Neural progenitor cell (in vitro differentiated cells): ENCODE results near the gene CD99. TPM values are rescaled to one million over a fixed set of nuclear protein-coding genes. Genes with fewer than 3 reads are reported as not detected.
A peak's percentile ranks its signal among the peaks of the same experiment; 100 is the strongest.
"Not testable (repeated sequence)": the region's sequence is repeated elsewhere in the genome, so short reads cannot be mapped to it uniquely, and the experiment has no call there.

Source experiments
- DNase-seq: peaks from one replicate; pipeline ENCODE4 v3.0.0-alpha.2; 2016; ENCODE audit warnings: low spot score
- H2AFZ ChIP-seq: fragments of 200-600 bp; sonication (generic); replicated peaks from 2 replicates; pipeline ENCODE4 v1.6.1; 2016; ENCODE audit warnings: antibody characterized with exemption
- H3F3A ChIP-seq: fragments of 200-600 bp; sonication (generic); 2 replicates; pipeline ENCODE4 v1.6.1; 2016; ENCODE audit warnings: antibody characterized with exemption, low read depth
- H3K27ac ChIP-seq: fragments of 200-600 bp; sonication (generic); 2 replicates; pipeline ENCODE4 v1.5.1; 2016; ENCODE audit warnings: mild to moderate bottlenecking
- H3K27me3 ChIP-seq: fragments of 200-600 bp; sonication (generic); 2 replicates; pipeline ENCODE4 v1.6.1; 2016; ENCODE audit warnings: mild to moderate bottlenecking, moderate library complexity
- H3K36me3 ChIP-seq: fragments of 200-600 bp; sonication (generic); 2 replicates; pipeline ENCODE4 v1.5.1; 2016
- H3K4me1 ChIP-seq: fragments of 200-600 bp; sonication (generic); 2 replicates; pipeline ENCODE4 v1.6.1; 2016; ENCODE audit warnings: mixed run types
- H3K4me2 ChIP-seq: fragments of 200-600 bp; sonication (generic); 2 replicates; pipeline ENCODE4 v1.6.1; 2016
- H3K4me3 ChIP-seq: fragments of 200-600 bp; sonication (generic); 2 replicates; pipeline ENCODE4 v1.5.1; 2016
- H3K79me2 ChIP-seq: fragments of 200-600 bp; sonication (generic); 2 replicates; pipeline ENCODE4 v1.6.1; 2016; ENCODE audit warnings: low read depth
- H3K9ac ChIP-seq: fragments of 200-600 bp; sonication (generic); 2 replicates; pipeline ENCODE4 v1.6.1; 2016
- H3K9me3 ChIP-seq: fragments of 200-600 bp; sonication (generic); 2 replicates; pipeline ENCODE4 v1.5.1; 2016; ENCODE audit warnings: low read depth
- H4K20me1 ChIP-seq: fragments of 200-600 bp; sonication (generic); 2 replicates; pipeline ENCODE4 v1.6.1; 2016; ENCODE audit warnings: low read depth
- H3K27ac Mint-ChIP-seq: 3 replicates; pipeline ENCODE4 v1.8.0; 2021; ENCODE audit warnings: mixed read lengths
- H3K27me3 Mint-ChIP-seq: 2 replicates; pipeline ENCODE4 v1.8.0; 2022; ENCODE audit warnings: low read depth, mild to moderate bottlenecking, inconsistent platforms, moderate library complexity, mixed read lengths; ENCODE audit not compliant: insufficient read depth
- H3K36me3 Mint-ChIP-seq: 3 replicates; pipeline ENCODE4 v1.8.0; 2021; ENCODE audit warnings: mixed read lengths
- H3K4me1 Mint-ChIP-seq: 3 replicates; pipeline ENCODE4 v1.8.0; 2021; ENCODE audit warnings: mixed read lengths
- H3K4me3 Mint-ChIP-seq: 3 replicates; pipeline ENCODE4 v1.8.0; 2021; ENCODE audit warnings: mild to moderate bottlenecking, moderate library complexity, mixed read lengths
- H3K9me3 Mint-ChIP-seq: 3 replicates; pipeline ENCODE4 v1.8.0; 2020; ENCODE audit warnings: mixed read lengths
- CTCF ChIP-seq: fragments of 200-600 bp; sonication (generic); IDR thresholded peaks from 2 replicates; pipeline ENCODE4 v1.5.1; 2017; ENCODE audit warnings: antibody characterized with exemption, mild to moderate bottlenecking
- EZH2 ChIP-seq: fragments of 200-600 bp; sonication (generic); IDR thresholded peaks from 2 replicates; pipeline ENCODE4 v1.6.1; 2017; ENCODE audit warnings: antibody characterized with exemption, mild to moderate bottlenecking, moderate library complexity
- EZH2phosphoT487 ChIP-seq: fragments of 200-600 bp; sonication (generic); IDR thresholded peaks from 2 replicates; pipeline ENCODE4 v1.6.1; 2017; ENCODE audit warnings: antibody characterized with exemption
- total RNA-seq: library from RNA; depleted of rRNA; stranded (reverse); fragments of >200 nt; gene quantifications from 2 replicates; pipeline ENCODE4 v1.2.3, GENCODE V29; 2015; ENCODE audit warnings: low replicate concordance

CD99 gene
- total RNA-seq, 1 donor from 2014 or later: 81.8 TPM

DNA sequence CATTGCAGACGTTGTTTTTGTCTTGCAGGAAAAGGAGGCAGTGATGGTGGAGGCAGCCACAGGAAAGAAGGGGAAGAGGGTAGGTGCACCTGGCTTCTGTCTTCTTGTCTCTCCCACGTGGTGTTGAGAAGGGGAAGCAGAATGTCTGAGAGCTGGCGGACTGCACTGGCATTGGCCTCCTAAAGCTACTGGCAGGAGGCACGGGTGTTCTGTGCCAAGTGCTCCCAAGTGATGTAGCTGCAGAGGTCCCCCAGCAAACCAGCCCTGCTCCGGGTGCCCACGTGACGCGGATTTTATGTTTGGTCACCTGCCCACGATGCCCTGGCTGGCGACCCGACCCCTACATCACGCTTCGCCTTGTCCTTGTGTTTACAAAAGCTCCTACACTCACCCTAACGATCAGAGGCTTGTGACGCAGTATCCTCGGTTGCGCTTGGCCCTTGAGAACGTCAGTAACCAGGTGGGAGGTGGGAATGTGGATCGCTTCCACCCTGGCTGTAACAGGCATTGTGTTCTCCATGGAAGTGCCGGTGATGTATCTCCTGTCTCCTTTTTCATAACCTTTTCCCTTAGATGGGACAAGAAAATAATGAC, 32.3 kb downstream of the CD99 start:
- TF ChIP-seq EZH2 (no peak), CTCF (no peak), EZH2phosphoT487 (no peak)
- H4K20me1 ChIP-seq: no peaks in the 10 kb centered on the region
- Mint-ChIP-seq H3K4me1 (no peaks in the 10 kb centered on the region), H3K36me3 (peaks cover 41% of the 10 kb centered on the region), H3K9me3 (no peaks in the 10 kb centered on the region), H3K4me3 (no peak overlapping the region), H3K27me3 (no peaks in the 10 kb centered on the region), H3K27ac (no peak overlapping the region)
- no peaks in the 10 kb centered on the region for H3K27me3 ChIP-seq
- H3K36me3 ChIP-seq: no peaks in the 10 kb centered on the region
- DNase-seq: no peak
- no peaks in the 10 kb centered on the region for H3K4me1 ChIP-seq
- no peak overlapping the region for H3K27ac ChIP-seq
- H3F3A ChIP-seq: no peaks in the 10 kb centered on the region
- no peak overlapping the region for H3K4me3 ChIP-seq
- H3K79me2 ChIP-seq: no peaks in the 10 kb centered on the region
- H3K9me3 ChIP-seq: no peaks in the 10 kb centered on the region
- no peak overlapping the region for H3K9ac ChIP-seq
- H2AFZ ChIP-seq: no peak overlapping the region
- no peak overlapping the region for H3K4me2 ChIP-seq

DNA sequence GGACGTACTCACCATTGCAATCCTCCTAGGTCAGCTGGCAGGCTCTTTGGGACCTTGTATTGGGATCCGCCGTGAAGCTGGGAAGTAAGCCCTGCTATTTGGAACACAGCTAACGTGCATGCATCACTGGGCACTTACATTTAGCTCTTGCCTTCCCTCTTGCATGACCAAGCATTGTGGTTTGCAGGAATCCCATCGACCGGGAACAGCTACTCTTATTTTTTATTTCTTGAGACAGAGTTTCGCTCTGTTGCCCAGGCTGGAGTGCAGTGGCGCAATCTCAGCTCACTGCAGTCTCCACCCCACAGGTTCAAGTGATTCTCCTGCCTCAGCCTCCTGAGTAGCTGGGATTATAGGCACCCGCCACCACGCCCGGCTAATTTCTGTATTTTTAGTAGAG, 36.2 kb downstream of the CD99 start:
- H3K27ac ChIP-seq, H3F3A ChIP-seq, H3K9me3 Mint-ChIP-seq, H3K27ac Mint-ChIP-seq, H3K4me1 ChIP-seq, H3K4me3 Mint-ChIP-seq, H3K4me1 Mint-ChIP-seq, H3K9me3 ChIP-seq, H2AFZ ChIP-seq, H3K4me2 ChIP-seq, H3K9ac ChIP-seq, H3K27me3 Mint-ChIP-seq, H3K27me3 ChIP-seq, H3K36me3 ChIP-seq, H3K4me3 ChIP-seq, H4K20me1 ChIP-seq, H3K79me2 ChIP-seq: not testable (repeated sequence)
- peaks cover 42% of the 10 kb centered on the region for H3K36me3 Mint-ChIP-seq
- DNase-seq: peak; percentile 18

GRCh38 chrX:2732076-2732475, 41.0 kb downstream of the CD99 start:
- no peaks in the 10 kb centered on the region for H3K27me3 ChIP-seq
- H3K9me3 ChIP-seq: no peaks in the 10 kb centered on the region
- no peaks in the 10 kb centered on the region for H4K20me1 ChIP-seq
- no peaks in the 10 kb centered on the region for H3K36me3 ChIP-seq
- no peaks in the 10 kb centered on the region for H3K79me2 ChIP-seq
- H3F3A ChIP-seq: no peaks in the 10 kb centered on the region
- no peak overlapping the region for H2AFZ ChIP-seq
- no peak overlapping the region for H3K4me2 ChIP-seq
- H3K4me1 Mint-ChIP-seq: no peaks in the 10 kb centered on the region
- peaks cover 52% of the 10 kb centered on the region for H3K36me3 Mint-ChIP-seq
- no peak overlapping the region for H3K27ac ChIP-seq
- no peak overlapping the region for H3K4me3 ChIP-seq
- no peak overlapping the region for H3K4me3 Mint-ChIP-seq
- H3K27ac Mint-ChIP-seq: no peak overlapping the region
- no peaks in the 10 kb centered on the region for H3K27me3 Mint-ChIP-seq
- no peak overlapping the region for H3K9ac ChIP-seq
- no peak for DNase-seq
- TF ChIP-seq CTCF (no peak), EZH2 (no peak), EZH2phosphoT487 (no peak)
- H3K4me1 ChIP-seq: no peaks in the 10 kb centered on the region
- peaks cover 12% of the 10 kb centered on the region for H3K9me3 Mint-ChIP-seq

DNA sequence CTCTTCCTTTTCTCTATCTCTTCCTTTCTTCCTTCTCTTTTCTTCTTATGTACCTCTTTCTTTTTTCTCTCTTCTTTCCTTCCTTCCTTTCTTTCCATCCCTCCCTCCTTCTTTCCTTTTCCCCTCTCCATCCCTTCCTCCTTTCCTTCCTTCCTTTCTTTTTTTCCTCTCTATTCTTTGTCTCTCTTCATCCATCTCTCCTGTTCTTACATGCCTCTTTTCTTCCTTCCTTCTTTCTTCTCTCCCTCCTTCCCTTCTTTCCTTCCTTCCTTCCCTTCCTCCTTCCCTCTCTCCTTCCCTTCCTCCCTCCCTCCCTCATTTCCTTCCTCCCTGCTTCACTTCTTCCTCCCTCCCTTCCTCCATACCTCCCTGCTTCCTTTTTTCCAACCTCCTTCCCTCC, 41.6 kb downstream of the CD99 start:
- Histone ChIP-seq H3K4me1 (no peaks in the 10 kb centered on the region), H3K27ac (no peak overlapping the region), H3K9ac (no peak overlapping the region), H3K27me3 (no peaks in the 10 kb centered on the region), H2AFZ (no peak overlapping the region), H3F3A (no peaks in the 10 kb centered on the region), H3K36me3 (no peaks in the 10 kb centered on the region), H3K79me2 (no peaks in the 10 kb centered on the region), H3K4me3 (no peak overlapping the region), H4K20me1 (no peaks in the 10 kb centered on the region), H3K9me3 (no peaks in the 10 kb centered on the region), H3K4me2 (no peak overlapping the region)
- Mint-ChIP-seq H3K9me3 (peaks cover 12% of the 10 kb centered on the region), H3K27me3 (no peaks in the 10 kb centered on the region), H3K36me3 (peaks cover 51% of the 10 kb centered on the region), H3K4me3 (no peak overlapping the region), H3K27ac (no peak overlapping the region), H3K4me1 (no peaks in the 10 kb centered on the region)
- TF ChIP-seq EZH2phosphoT487: no peak
- no peak for TF ChIP-seq EZH2
- no peak for TF ChIP-seq CTCF
- no peak for DNase-seq
